Gastroesophageal sphincter (tissue), 3 donors: ENCODE measurements around the gene PLK4.

ENCODE experiments used
- POLR2A ChIP-seq, 2 donors: fragments of 450-650 bp; IDR thresholded peaks; one replicate each; pipeline ENCODE4 v1.6.1; 2017; ENCODE audit warnings: antibody characterized with exemption in 2 of 2, mild to moderate bottlenecking in 2 of 2, moderate library complexity in 1 of 2
- TF ChIP-seq, protein P1 (sequence below), 4 experiments: fragments of 200-600 bp in 2 of 4; fragments of 450-650 bp in 2 of 4; sonication (generic) in 1 of 4; IDR thresholded peaks; one replicate each; pipeline ENCODE4 v1.5.1; 2017 to 2019; ENCODE audit warnings: antibody characterized with exemption in 4 of 4, mild to moderate bottlenecking in 2 of 4, moderate library complexity in 2 of 4

DNA sequence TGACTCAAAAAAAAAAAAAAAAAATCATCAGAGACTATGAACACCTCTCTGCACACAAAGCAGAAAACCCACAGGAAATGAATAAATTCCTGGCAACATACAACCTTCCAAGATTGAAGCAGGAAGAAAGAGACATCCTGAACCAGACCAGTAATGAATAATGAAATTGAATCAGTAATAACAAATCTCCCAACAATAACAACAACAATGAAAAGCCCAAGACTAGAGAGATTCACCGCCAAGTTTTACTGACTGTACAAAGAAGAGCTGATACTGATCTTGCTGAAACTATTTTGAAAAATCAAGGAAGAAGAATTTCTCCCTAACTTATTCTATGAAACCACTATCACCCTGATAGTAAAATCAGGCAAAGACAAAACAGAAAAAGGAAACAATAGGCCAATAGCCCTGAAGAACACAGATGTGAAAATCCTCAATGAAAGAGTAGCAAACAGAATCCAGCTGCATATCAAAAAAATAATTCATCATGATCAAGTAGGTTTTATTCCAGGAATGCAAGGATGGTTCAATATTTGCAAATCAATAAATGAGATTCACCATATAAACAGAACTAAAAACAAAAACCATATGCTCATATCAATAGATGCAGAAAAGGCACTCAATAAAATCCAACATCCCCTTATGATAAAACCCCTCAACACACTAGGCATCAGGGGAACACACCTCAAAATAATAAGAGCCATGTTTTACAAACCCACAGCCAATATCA is 31.0 kb upstream of the PLK4 start:
- TF ChIP-seq POLR2A (IDR thresholded peaks at IDR 0.05) = no peak
- TF ChIP-seq, protein P1, sequence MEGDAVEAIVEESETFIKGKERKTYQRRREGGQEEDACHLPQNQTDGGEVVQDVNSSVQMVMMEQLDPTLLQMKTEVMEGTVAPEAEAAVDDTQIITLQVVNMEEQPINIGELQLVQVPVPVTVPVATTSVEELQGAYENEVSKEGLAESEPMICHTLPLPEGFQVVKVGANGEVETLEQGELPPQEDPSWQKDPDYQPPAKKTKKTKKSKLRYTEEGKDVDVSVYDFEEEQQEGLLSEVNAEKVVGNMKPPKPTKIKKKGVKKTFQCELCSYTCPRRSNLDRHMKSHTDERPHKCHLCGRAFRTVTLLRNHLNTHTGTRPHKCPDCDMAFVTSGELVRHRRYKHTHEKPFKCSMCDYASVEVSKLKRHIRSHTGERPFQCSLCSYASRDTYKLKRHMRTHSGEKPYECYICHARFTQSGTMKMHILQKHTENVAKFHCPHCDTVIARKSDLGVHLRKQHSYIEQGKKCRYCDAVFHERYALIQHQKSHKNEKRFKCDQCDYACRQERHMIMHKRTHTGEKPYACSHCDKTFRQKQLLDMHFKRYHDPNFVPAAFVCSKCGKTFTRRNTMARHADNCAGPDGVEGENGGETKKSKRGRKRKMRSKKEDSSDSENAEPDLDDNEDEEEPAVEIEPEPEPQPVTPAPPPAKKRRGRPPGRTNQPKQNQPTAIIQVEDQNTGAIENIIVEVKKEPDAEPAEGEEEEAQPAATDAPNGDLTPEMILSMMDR (IDR thresholded peaks at IDR 0.05) = no peak
